ENCODE measurements around the gene NR1H2.

The NR1H2 gene

GRCh38 chr19:50427318-50427925 is 51.2 kb downstream of the NR1H2 start:
- no peak for DNase-seq

- peak; percentile 88 to 95 (median 91) for DNase-seq
These were observed 51.8 kb downstream of the NR1H2 start for GRCh38 chr19:50427997-50428425.

GRCh38 chr19:50428772-50429463 is 52.7 kb downstream of the NR1H2 start:
- no peak for DNase-seq

- DNase-seq: no peak
These were observed 54.7 kb downstream of the NR1H2 start for GRCh38 chr19:50430888-50431342.

- peak; percentile 87 to 92 (median 91) for DNase-seq
These were observed 55.3 kb downstream of the NR1H2 start for GRCh38 chr19:50431343-50432220.

GRCh38 chr19:50432221-50433028 is 56.2 kb downstream of the NR1H2 start, which contains the start of gene MYBPC2:
TSS of gene MYBPC2 (plus strand) at chr19:50432892. CDS start at chr19:50432954, 62 bp downstream.
- peak; percentile 40 to 63 (median 42) for DNase-seq
